Measurements from ENCODE around the gene TOP3B.

GRCh38 chr22:21946262-21946925 lies 36.2 kb downstream of the TOP3B start:
- TF ChIP-seq PPARA (CRISPR knock-in tag; IDR thresholded peaks at IDR 0.05; ENCODE audit: borderline replicate concordance) (no peak), RARB (CRISPR knock-in tag; IDR thresholded peaks at IDR 0.05) (no peak), SNAI2 (CRISPR knock-in tag; IDR thresholded peaks at IDR 0.05) (no peak)

Measured in SK-N-SH treated with all-trans-retinoic acid at 6 μM for 48 hours (cell line).